Measurements from ENCODE around the gene GPR63.

The GPR63 gene

GRCh38 chr6:96856856-96857255 lies 19.6 kb upstream of the GPR63 start:
- no peak overlapping the region for H3K9ac ChIP-seq (ENCODE audit: low read length)
- H3K36me3 ChIP-seq (ENCODE audit: control insufficient read depth, insufficient read depth, low read length, severe bottlenecking), result no peaks in the 10 kb centered on the region
- DNase-seq (ENCODE audit: low read depth), result no peak
- no peaks in the 10 kb centered on the region for H3K9me3 ChIP-seq (ENCODE audit: control insufficient read depth, low read length)
- peaks cover 11% of the 10 kb centered on the region for H3K27me3 ChIP-seq (replicated peaks; ENCODE audit: control insufficient read depth, insufficient read depth, low read length)
- no peaks in the 10 kb centered on the region for H3K4me1 ChIP-seq (ENCODE audit: control insufficient read depth, insufficient read depth, low read length)
- H3K4me3 ChIP-seq (ENCODE audit: low read length), result no peak overlapping the region

- Histone ChIP-seq H3K36me3 (ENCODE audit: control insufficient read depth, insufficient read depth, low read length, severe bottlenecking) (no peaks in the 10 kb centered on the region), H3K9me3 (ENCODE audit: control insufficient read depth, low read length) (no peaks in the 10 kb centered on the region), H3K4me1 (ENCODE audit: control insufficient read depth, insufficient read depth, low read length) (no peaks in the 10 kb centered on the region), H3K9ac (ENCODE audit: low read length) (no peak overlapping the region), H3K27me3 (replicated peaks; ENCODE audit: control insufficient read depth, insufficient read depth, low read length) (peaks cover 11% of the 10 kb centered on the region), H3K4me3 (ENCODE audit: low read length) (no peak overlapping the region)
- DNase-seq (ENCODE audit: low read depth), result no peak
These were observed 15.8 kb upstream of the GPR63 start for GRCh38 chr6:96853083-96853482.

- DNase-seq (ENCODE audit: low read depth), result no peak
- peaks cover 10% of the 10 kb centered on the region for H3K27me3 ChIP-seq (replicated peaks; ENCODE audit: control insufficient read depth, insufficient read depth, low read length)
- H3K4me3 ChIP-seq (ENCODE audit: low read length), result no peak overlapping the region
These were observed 15.3 kb upstream of the GPR63 start for GRCh38 chr6:96852605-96853004.

GRCh38 chr6:96851858-96852257 lies 14.6 kb upstream of the GPR63 start:
- H3K4me1 ChIP-seq (ENCODE audit: control insufficient read depth, insufficient read depth, low read length), result no peaks in the 10 kb centered on the region
- no peak overlapping the region for H3K9ac ChIP-seq (ENCODE audit: low read length)
- DNase-seq (ENCODE audit: low read depth), result no peak
- H3K36me3 ChIP-seq (ENCODE audit: control insufficient read depth, insufficient read depth, low read length, severe bottlenecking), result no peaks in the 10 kb centered on the region
- no peak overlapping the region for H3K4me3 ChIP-seq (ENCODE audit: low read length)
- H3K9me3 ChIP-seq (ENCODE audit: control insufficient read depth, low read length), result peaks cover 7% of the 10 kb centered on the region
- H3K27me3 ChIP-seq (replicated peaks; ENCODE audit: control insufficient read depth, insufficient read depth, low read length), result peaks cover 3% of the 10 kb centered on the region

More at GRCh38 chr6:96852605-96853004, 15.3 kb upstream of the GPR63 start:
- no peak overlapping the region for H3K9ac ChIP-seq (ENCODE audit: low read length)
- H3K9me3 ChIP-seq (ENCODE audit: control insufficient read depth, low read length), result peaks cover under 1% of the 10 kb centered on the region
- no peaks in the 10 kb centered on the region for H3K4me1 ChIP-seq (ENCODE audit: control insufficient read depth, insufficient read depth, low read length)
- no peaks in the 10 kb centered on the region for H3K36me3 ChIP-seq (ENCODE audit: control insufficient read depth, insufficient read depth, low read length, severe bottlenecking)

GRCh38 chr6:96849615-96850014 lies 12.3 kb upstream of the GPR63 start:
- Histone ChIP-seq H3K27me3 (replicated peaks; ENCODE audit: control insufficient read depth, insufficient read depth, low read length) (no peaks in the 10 kb centered on the region), H3K9me3 (ENCODE audit: control insufficient read depth, low read length) (peaks cover 23% of the 10 kb centered on the region), H3K36me3 (ENCODE audit: control insufficient read depth, insufficient read depth, low read length, severe bottlenecking) (no peaks in the 10 kb centered on the region), H3K4me3 (ENCODE audit: low read length) (no peak overlapping the region), H3K4me1 (ENCODE audit: control insufficient read depth, insufficient read depth, low read length) (no peaks in the 10 kb centered on the region), H3K9ac (ENCODE audit: low read length) (no peak overlapping the region)
- no peak for DNase-seq (ENCODE audit: low read depth)

GRCh38 chr6:96844530-96844929 lies 7.3 kb upstream of the GPR63 start:
- no peak for DNase-seq (ENCODE audit: low read depth)
- Histone ChIP-seq H3K4me3 (ENCODE audit: low read length) (no peak overlapping the region), H3K9ac (ENCODE audit: low read length) (no peak overlapping the region), H3K4me1 (ENCODE audit: control insufficient read depth, insufficient read depth, low read length) (no peaks in the 10 kb centered on the region), H3K27me3 (replicated peaks; ENCODE audit: control insufficient read depth, insufficient read depth, low read length) (no peaks in the 10 kb centered on the region), H3K9me3 (ENCODE audit: control insufficient read depth, low read length) (peaks cover 28% of the 10 kb centered on the region), H3K36me3 (ENCODE audit: control insufficient read depth, insufficient read depth, low read length, severe bottlenecking) (no peaks in the 10 kb centered on the region)

- H3K4me1 ChIP-seq (ENCODE audit: control insufficient read depth, insufficient read depth, low read length), result peaks cover 5% of the 10 kb centered on the region
- H3K27me3 ChIP-seq (replicated peaks; ENCODE audit: control insufficient read depth, insufficient read depth, low read length), result peaks cover 9% of the 10 kb centered on the region
- peaks cover 20% of the 10 kb centered on the region for H3K9me3 ChIP-seq (ENCODE audit: control insufficient read depth, low read length)
- H3K4me3 ChIP-seq (ENCODE audit: low read length), result no peak overlapping the region
- DNase-seq (ENCODE audit: low read depth), result no peak
- no peaks in the 10 kb centered on the region for H3K36me3 ChIP-seq (ENCODE audit: control insufficient read depth, insufficient read depth, low read length, severe bottlenecking)
- no peak overlapping the region for H3K9ac ChIP-seq (ENCODE audit: low read length)
These were observed 4.1 kb upstream of the GPR63 start for GRCh38 chr6:96841345-96841744.

GRCh38 chr6:96836631-96837080 lies 621 bp downstream of the GPR63 start:
- Histone ChIP-seq H3K9me3 (ENCODE audit: control insufficient read depth, low read length) (no peaks in the 10 kb centered on the region), H3K4me1 (ENCODE audit: control insufficient read depth, insufficient read depth, low read length) (peaks cover 5% of the 10 kb centered on the region), H3K36me3 (ENCODE audit: control insufficient read depth, insufficient read depth, low read length, severe bottlenecking) (no peaks in the 10 kb centered on the region), H3K9ac (ENCODE audit: low read length) (peak overlapping the region; percentile 83), H3K27me3 (replicated peaks; ENCODE audit: control insufficient read depth, insufficient read depth, low read length) (peaks cover 26% of the 10 kb centered on the region), H3K4me3 (ENCODE audit: low read length) (peak overlapping the region; percentile 88)
- peak; percentile 44 for DNase-seq (ENCODE audit: low read depth)

GRCh38 chr6:96834070-96834469 lies 3.2 kb downstream of the GPR63 start:
- Histone ChIP-seq H3K4me1 (ENCODE audit: control insufficient read depth, insufficient read depth, low read length) (peaks cover 5% of the 10 kb centered on the region), H3K4me3 (ENCODE audit: low read length) (no peak overlapping the region), H3K36me3 (ENCODE audit: control insufficient read depth, insufficient read depth, low read length, severe bottlenecking) (no peaks in the 10 kb centered on the region)

GRCh38 chr6:96832780-96833179 lies 4.5 kb downstream of the GPR63 start:
- H3K9me3 ChIP-seq (ENCODE audit: control insufficient read depth, low read length), result no peaks in the 10 kb centered on the region
- H3K27me3 ChIP-seq (replicated peaks; ENCODE audit: control insufficient read depth, insufficient read depth, low read length), result peaks cover 20% of the 10 kb centered on the region
- H3K4me1 ChIP-seq (ENCODE audit: control insufficient read depth, insufficient read depth, low read length), result peaks cover 3% of the 10 kb centered on the region
- no peak for DNase-seq (ENCODE audit: low read depth)
- no peaks in the 10 kb centered on the region for H3K36me3 ChIP-seq (ENCODE audit: control insufficient read depth, insufficient read depth, low read length, severe bottlenecking)
- H3K9ac ChIP-seq (ENCODE audit: low read length), result no peak overlapping the region
- H3K4me3 ChIP-seq (ENCODE audit: low read length), result no peak overlapping the region

More at GRCh38 chr6:96834070-96834469, 3.2 kb downstream of the GPR63 start:
- Histone ChIP-seq H3K27me3 (replicated peaks; ENCODE audit: control insufficient read depth, insufficient read depth, low read length) (peaks cover 26% of the 10 kb centered on the region), H3K9ac (ENCODE audit: low read length) (no peak overlapping the region), H3K9me3 (ENCODE audit: control insufficient read depth, low read length) (no peaks in the 10 kb centered on the region)
- DNase-seq (ENCODE audit: low read depth), result peak; percentile 23

- no peak overlapping the region for H3K4me3 ChIP-seq (ENCODE audit: low read length)
- no peaks in the 10 kb centered on the region for H3K27me3 ChIP-seq (replicated peaks; ENCODE audit: control insufficient read depth, insufficient read depth, low read length)
- H3K9ac ChIP-seq (ENCODE audit: low read length), result no peak overlapping the region
- no peaks in the 10 kb centered on the region for H3K4me1 ChIP-seq (ENCODE audit: control insufficient read depth, insufficient read depth, low read length)
- DNase-seq (ENCODE audit: low read depth), result no peak
- H3K9me3 ChIP-seq (ENCODE audit: control insufficient read depth, low read length), result no peaks in the 10 kb centered on the region
- no peaks in the 10 kb centered on the region for H3K36me3 ChIP-seq (ENCODE audit: control insufficient read depth, insufficient read depth, low read length, severe bottlenecking)
These were observed 10.4 kb downstream of the GPR63 start for GRCh38 chr6:96826865-96827264.

GRCh38 chr6:96823743-96824142 lies 13.5 kb downstream of the GPR63 start:
- Histone ChIP-seq H3K4me3 (ENCODE audit: low read length) (no peak overlapping the region), H3K9ac (ENCODE audit: low read length) (no peak overlapping the region), H3K9me3 (ENCODE audit: control insufficient read depth, low read length) (no peaks in the 10 kb centered on the region), H3K36me3 (ENCODE audit: control insufficient read depth, insufficient read depth, low read length, severe bottlenecking) (no peaks in the 10 kb centered on the region), H3K27me3 (replicated peaks; ENCODE audit: control insufficient read depth, insufficient read depth, low read length) (no peaks in the 10 kb centered on the region), H3K4me1 (ENCODE audit: control insufficient read depth, insufficient read depth, low read length) (no peaks in the 10 kb centered on the region)
- no peak for DNase-seq (ENCODE audit: low read depth)
